ENCODE results near the gene ALDH5A1. TPM values are rescaled to one million over a fixed set of nuclear protein-coding genes. Genes with fewer than 3 reads are reported as not detected.

The ALDH5A1 gene
- polyA plus RNA-seq, 1 donor (not counting 4 experiments of a cell fraction or from before 2014, with no cell fraction given) = 0.45 TPM

DNA sequence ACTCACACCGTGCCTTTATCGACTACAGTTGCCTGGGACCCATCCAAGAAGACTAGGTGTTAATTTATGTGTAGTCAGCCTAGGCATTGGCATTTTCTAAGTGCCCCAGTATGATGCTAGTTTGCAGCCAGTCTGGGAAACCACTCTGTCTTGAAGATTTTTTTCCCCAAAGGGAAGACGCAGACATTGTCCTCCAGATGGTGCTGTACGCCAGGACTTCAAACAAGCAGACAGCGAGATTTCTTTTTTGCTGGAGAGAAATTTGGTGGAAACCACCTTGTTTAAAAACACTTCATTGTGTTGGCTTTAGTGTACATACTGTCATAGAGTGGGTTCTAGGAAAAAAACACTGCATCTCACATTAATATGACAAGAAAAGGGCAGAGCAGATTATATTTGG lies 30.0 kb downstream of the ALDH5A1 start:
- Histone ChIP-seq H3K4me1 (ENCODE audit: control insufficient read depth, extremely low read depth, insufficient read depth, low read length) (no peaks in the 10 kb centered on the region), H3K9me3 (ENCODE audit: control insufficient read depth, low read depth, low read length) (no peaks in the 10 kb centered on the region), H3K4me3 (ENCODE audit: control insufficient read depth in 2 of 3, extremely low read depth in 1 of 3, insufficient read depth in 2 of 3, low read depth in 1 of 3, low read length in 3 of 3) (no peak overlapping the region), H3K4me2 (ENCODE audit: control insufficient read depth, extremely low read depth, insufficient read depth, low read depth, low read length) (no peak overlapping the region), H3K27me3 (ENCODE audit: control insufficient read depth, extremely low read depth, insufficient read depth, low read length) (no peaks in the 10 kb centered on the region), H2AFZ (ENCODE audit: control insufficient read depth, low read length) (no peak overlapping the region), H3K36me3 (ENCODE audit: control insufficient read depth in 2 of 2, extremely low read depth in 1 of 2, insufficient read depth in 2 of 2, low read length in 2 of 2) (no peaks in the 10 kb centered on the region), H4K20me1 (ENCODE audit: control insufficient read depth, extremely low read depth, insufficient read depth, low read length) (no peaks in the 10 kb centered on the region), H3K9ac (ENCODE audit: control insufficient read depth, extremely low read depth, insufficient read depth, low read length) (no peak overlapping the region), H3K9me1 (ENCODE audit: control insufficient read depth, extremely low read depth, insufficient read depth, low read length) (no peaks in the 10 kb centered on the region), H3K79me2 (ENCODE audit: control insufficient read depth, insufficient read depth, low read length) (no peaks in the 10 kb centered on the region), H3K27ac (ENCODE audit: control insufficient read depth, insufficient read depth, low read length) (no peak overlapping the region)
- no peak for TF ChIP-seq EZH2 (IDR thresholded peaks at IDR 0.05; ENCODE audit: low read length)
- TF ChIP-seq, protein P1, sequence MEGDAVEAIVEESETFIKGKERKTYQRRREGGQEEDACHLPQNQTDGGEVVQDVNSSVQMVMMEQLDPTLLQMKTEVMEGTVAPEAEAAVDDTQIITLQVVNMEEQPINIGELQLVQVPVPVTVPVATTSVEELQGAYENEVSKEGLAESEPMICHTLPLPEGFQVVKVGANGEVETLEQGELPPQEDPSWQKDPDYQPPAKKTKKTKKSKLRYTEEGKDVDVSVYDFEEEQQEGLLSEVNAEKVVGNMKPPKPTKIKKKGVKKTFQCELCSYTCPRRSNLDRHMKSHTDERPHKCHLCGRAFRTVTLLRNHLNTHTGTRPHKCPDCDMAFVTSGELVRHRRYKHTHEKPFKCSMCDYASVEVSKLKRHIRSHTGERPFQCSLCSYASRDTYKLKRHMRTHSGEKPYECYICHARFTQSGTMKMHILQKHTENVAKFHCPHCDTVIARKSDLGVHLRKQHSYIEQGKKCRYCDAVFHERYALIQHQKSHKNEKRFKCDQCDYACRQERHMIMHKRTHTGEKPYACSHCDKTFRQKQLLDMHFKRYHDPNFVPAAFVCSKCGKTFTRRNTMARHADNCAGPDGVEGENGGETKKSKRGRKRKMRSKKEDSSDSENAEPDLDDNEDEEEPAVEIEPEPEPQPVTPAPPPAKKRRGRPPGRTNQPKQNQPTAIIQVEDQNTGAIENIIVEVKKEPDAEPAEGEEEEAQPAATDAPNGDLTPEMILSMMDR (optimal IDR thresholded peaks at IDR 0.05 in 1 of 3, IDR thresholded peaks at IDR 0.05 in 1 of 3, conservative IDR thresholded peaks at IDR 0.05 in 1 of 3; ENCODE audit: extremely low read depth in 1 of 3, insufficient read depth in 2 of 3, low read length in 3 of 3) = peak; percentile 45 to 68 (median 67)
- dilution Hi-C loops (cut with MboI; ENCODE audit: extremely low pct_ligation_motif_present, low sequenced_read_pairs) = no loop called here
- no peak for DNase-seq (ENCODE audit: low read depth, low spot score)
- no peak for FAIRE-seq

DNA sequence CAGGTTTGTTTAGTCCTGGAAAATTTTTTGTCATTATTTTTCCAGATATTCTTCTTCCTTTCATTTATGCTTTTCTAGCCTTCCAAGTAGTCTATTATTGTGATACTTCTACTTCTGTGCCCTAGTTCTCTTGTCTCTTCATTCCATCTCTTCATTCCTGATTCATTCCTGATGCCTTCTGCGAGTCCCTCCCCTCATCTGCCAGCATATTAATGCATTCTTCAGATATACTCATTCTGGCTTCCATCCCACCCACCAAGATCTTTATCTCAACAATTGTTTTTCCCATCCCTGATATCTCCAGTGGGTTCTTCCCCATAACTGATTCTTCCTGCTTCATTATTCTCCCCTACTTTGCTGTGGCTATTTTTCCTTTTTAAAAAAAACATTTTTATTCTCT lies 35.2 kb downstream of the ALDH5A1 start:
- H3K4me1 ChIP-seq (ENCODE audit: control insufficient read depth, extremely low read depth, insufficient read depth, low read length) = no peaks in the 10 kb centered on the region
- FAIRE-seq (no peak), DNase-seq (ENCODE audit: low read depth, low spot score) (no peak)
- H3K9ac ChIP-seq (ENCODE audit: control insufficient read depth, extremely low read depth, insufficient read depth, low read length) = no peak overlapping the region
- H3K4me2 ChIP-seq (ENCODE audit: control insufficient read depth, extremely low read depth, insufficient read depth, low read depth, low read length) = no peak overlapping the region
- H3K27ac ChIP-seq (ENCODE audit: control insufficient read depth, insufficient read depth, low read length) = no peak overlapping the region
- H2AFZ ChIP-seq (ENCODE audit: control insufficient read depth, low read length) = no peak overlapping the region
- no peaks in the 10 kb centered on the region for H3K27me3 ChIP-seq (ENCODE audit: control insufficient read depth, extremely low read depth, insufficient read depth, low read length)
- no peak overlapping the region for H3K4me3 ChIP-seq (ENCODE audit: control insufficient read depth in 2 of 3, extremely low read depth in 1 of 3, insufficient read depth in 2 of 3, low read depth in 1 of 3, low read length in 3 of 3)
- dilution Hi-C loops (cut with MboI; ENCODE audit: extremely low pct_ligation_motif_present, low sequenced_read_pairs) = no loop called here
- no peak for TF ChIP-seq EZH2 (IDR thresholded peaks at IDR 0.05; ENCODE audit: low read length)
- TF ChIP-seq, protein P1 (optimal IDR thresholded peaks at IDR 0.05 in 1 of 3, IDR thresholded peaks at IDR 0.05 in 1 of 3, conservative IDR thresholded peaks at IDR 0.05 in 1 of 3; ENCODE audit: extremely low read depth in 1 of 3, insufficient read depth in 2 of 3, low read length in 3 of 3) = no peak
- H3K36me3 ChIP-seq (ENCODE audit: control insufficient read depth in 2 of 2, extremely low read depth in 1 of 2, insufficient read depth in 2 of 2, low read length in 2 of 2) = no peaks in the 10 kb centered on the region
- H3K9me1 ChIP-seq (ENCODE audit: control insufficient read depth, extremely low read depth, insufficient read depth, low read length) = no peaks in the 10 kb centered on the region
- no peaks in the 10 kb centered on the region for H3K9me3 ChIP-seq (ENCODE audit: control insufficient read depth, low read depth, low read length)
- no peaks in the 10 kb centered on the region for H3K79me2 ChIP-seq (ENCODE audit: control insufficient read depth, insufficient read depth, low read length)
- H4K20me1 ChIP-seq (ENCODE audit: control insufficient read depth, extremely low read depth, insufficient read depth, low read length) = no peaks in the 10 kb centered on the region
